Activated naive CD4-positive, alpha-beta T cell treated with anti-CD3 and anti-CD28 coated beads for 36 hours (primary cell): ENCODE results near the gene SH3GL1. TPM values are rescaled to one million over a fixed set of nuclear protein-coding genes. Genes with fewer than 3 reads are reported as not detected.
"Not testable (repeated sequence)": the region's sequence is repeated elsewhere in the genome, so short reads cannot be mapped to it uniquely, and the experiment has no call there.

Experiments
- CTCF ChIA-PET: fragments of 350-600 bp; sonication (Branson Sonifier 250); formaldehyde crosslinking; loops from one replicate; lab custom pipeline; 2021; ENCODE audit warnings: antibody characterized with exemption; lab: Charles Lee
- DNase-seq: peaks from one replicate; pipeline ENCODE4 v3.0.0-alpha.2; 2020
- H3K27ac Mint-ChIP-seq: one replicate; pipeline ENCODE4 v1.8.0; 2021; ENCODE audit warnings: mild to moderate bottlenecking, mixed read lengths
- H3K27me3 Mint-ChIP-seq: one replicate; pipeline ENCODE4 v1.8.0; 2021; ENCODE audit warnings: low read depth, mixed read lengths
- H3K36me3 Mint-ChIP-seq: one replicate; pipeline ENCODE4 v1.8.0; 2021; ENCODE audit warnings: low read depth, mixed read lengths
- H3K4me1 Mint-ChIP-seq: one replicate; pipeline ENCODE4 v1.8.0; 2021; ENCODE audit warnings: low read depth, mixed read lengths
- H3K4me3 Mint-ChIP-seq: one replicate; pipeline ENCODE4 v1.8.0; 2021; ENCODE audit warnings: mild to moderate bottlenecking, moderate library complexity, mixed read lengths
- H3K9me3 Mint-ChIP-seq: one replicate; pipeline ENCODE4 v1.8.0; 2021; ENCODE audit warnings: mixed read lengths
- intact Hi-C: fragments of 100-400 bp; cut with micrococcal nuclease; formaldehyde crosslinking; loops from one replicate; pipeline ENCODE4 v1.15.1; 2023
- total RNA-seq, 2 experiments: library from RNA; stranded (reverse); gene quantifications; one replicate each; pipeline ENCODE4 v1.2.3, GENCODE V29; 2021

The SH3GL1 gene
- total RNA-seq, 2 experiments from 2014 or later, result 31.7 to 32.1 TPM

DNA sequence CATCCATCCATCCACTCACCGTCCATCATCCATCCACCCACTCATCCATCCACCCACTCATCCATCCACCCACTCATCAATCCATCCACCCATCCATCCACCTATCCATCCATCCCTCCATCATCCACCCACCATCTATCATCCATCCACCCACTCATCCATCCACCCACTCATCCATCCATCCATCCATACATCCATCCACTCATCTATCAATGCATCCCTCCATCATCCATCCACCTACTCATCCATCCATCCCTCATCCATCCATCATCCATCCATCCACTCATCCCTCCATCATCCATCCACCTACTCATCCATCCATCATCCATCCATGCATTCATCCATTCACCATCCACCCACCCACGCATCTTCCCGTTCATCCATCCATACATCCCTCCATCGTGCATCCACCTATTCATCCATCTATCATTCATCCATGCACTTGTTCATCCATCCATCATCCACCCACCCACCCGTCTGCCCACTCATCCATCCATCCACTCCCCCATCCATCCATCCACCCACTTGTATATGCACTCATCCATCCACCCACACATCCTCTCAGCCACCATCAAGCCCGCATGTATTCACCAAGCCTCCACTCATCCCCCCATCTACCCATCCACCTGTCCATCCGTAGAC lies 65.3 kb downstream of the SH3GL1 start:
- H3K4me3 Mint-ChIP-seq, result no peak overlapping the region
- H3K9me3 Mint-ChIP-seq, result no peaks in the 10 kb centered on the region
- DNase-seq, result no peak
- H3K4me1 Mint-ChIP-seq, result peaks cover 16% of the 10 kb centered on the region
- H3K27ac Mint-ChIP-seq, result no peak overlapping the region
- peaks cover 21% of the 10 kb centered on the region for H3K36me3 Mint-ChIP-seq
- intact Hi-C loops, result no loop called here
- CTCF ChIA-PET, result no interaction called here
- no peaks in the 10 kb centered on the region for H3K27me3 Mint-ChIP-seq

DNA sequence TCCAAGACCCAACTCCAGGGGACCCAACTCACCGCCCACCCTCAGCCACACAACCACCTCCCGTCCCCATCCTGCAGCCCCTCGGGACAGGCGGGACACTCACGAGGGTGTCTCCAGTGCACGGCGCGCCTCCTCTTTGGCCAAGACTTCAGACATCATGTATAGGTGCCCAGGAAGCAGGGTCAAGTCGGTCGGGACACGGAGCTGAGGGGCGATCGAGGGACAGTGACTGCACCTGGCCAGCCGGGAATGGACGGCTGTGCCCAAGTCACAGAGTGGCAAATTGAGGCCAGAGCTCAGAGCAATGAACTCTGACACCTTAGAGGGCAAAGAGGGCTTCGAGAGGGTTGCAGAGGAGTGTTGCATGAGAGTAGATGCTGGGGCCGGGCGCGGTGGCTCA lies 70.5 kb downstream of the SH3GL1 start:
- intact Hi-C loops, result loop anchor here (2.0 kb wide), 1 partner anchor 27 kb away; the partner anchor contains the start of gene TMIGD2
- DNase-seq, result no peak
- H3K4me1 Mint-ChIP-seq, result peaks cover 27% of the 10 kb centered on the region
- no peak overlapping the region for H3K27ac Mint-ChIP-seq
- CTCF ChIA-PET, result no interaction called here
- peaks cover 16% of the 10 kb centered on the region for H3K36me3 Mint-ChIP-seq
- H3K4me3 Mint-ChIP-seq, result peak overlapping the region; percentile 87
- H3K9me3 Mint-ChIP-seq, result no peaks in the 10 kb centered on the region
- H3K27me3 Mint-ChIP-seq, result no peaks in the 10 kb centered on the region

DNA sequence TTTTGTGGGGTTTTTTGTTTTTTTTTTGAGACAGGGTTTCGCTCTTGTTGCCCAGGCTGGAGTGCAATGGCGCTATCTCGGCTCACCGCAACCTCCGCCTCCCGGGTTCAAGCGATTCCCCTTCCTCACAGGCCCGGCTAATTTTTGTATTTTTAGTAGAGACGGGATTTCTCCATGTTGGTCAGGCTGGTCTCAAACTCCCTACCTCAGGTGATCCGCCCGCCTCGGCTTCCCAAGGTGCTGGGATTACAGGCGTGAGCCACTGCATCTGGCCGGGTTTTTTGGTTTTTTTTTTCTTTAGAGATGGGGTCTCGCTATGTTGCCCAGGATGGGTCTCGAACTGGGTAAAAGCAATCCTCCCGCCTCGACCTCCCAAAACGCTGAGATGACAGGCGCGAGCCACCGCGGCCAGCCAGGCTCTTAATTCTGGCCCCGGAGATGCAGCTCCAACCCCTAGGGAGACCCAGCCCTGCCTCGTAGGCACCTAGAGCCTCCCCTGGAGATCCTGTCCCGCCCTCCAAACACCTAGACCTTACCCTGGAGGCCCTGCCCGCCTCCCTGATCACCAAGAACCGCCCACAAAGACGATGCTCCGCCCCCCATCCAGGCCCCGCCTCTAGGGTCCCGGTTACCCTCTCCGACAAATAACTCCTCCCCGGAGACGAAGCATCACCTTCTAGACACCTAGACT lies 71.2 kb downstream of the SH3GL1 start:
- peaks cover 27% of the 10 kb centered on the region for H3K4me1 Mint-ChIP-seq
- CTCF ChIA-PET, result interaction anchor here (0.9 kb wide), 1 partner anchor 10 kb away, joined by 3 read pairs; no protein-coding TSS in a partner anchor
- H3K4me3 Mint-ChIP-seq, result peak overlapping the region; percentile 87
- not testable (repeated sequence) for H3K36me3 Mint-ChIP-seq, H3K9me3 Mint-ChIP-seq, H3K27me3 Mint-ChIP-seq
- intact Hi-C loops, result loop anchor here (1.0 to 2.0 kb wide), 4 partner anchors 13 to 82 kb away; partner anchors contain the start of genes CHAF1A, TMIGD2 and YJU2
- DNase-seq, result peak; percentile 52
- peak overlapping the region; percentile 84 for H3K27ac Mint-ChIP-seq

DNA sequence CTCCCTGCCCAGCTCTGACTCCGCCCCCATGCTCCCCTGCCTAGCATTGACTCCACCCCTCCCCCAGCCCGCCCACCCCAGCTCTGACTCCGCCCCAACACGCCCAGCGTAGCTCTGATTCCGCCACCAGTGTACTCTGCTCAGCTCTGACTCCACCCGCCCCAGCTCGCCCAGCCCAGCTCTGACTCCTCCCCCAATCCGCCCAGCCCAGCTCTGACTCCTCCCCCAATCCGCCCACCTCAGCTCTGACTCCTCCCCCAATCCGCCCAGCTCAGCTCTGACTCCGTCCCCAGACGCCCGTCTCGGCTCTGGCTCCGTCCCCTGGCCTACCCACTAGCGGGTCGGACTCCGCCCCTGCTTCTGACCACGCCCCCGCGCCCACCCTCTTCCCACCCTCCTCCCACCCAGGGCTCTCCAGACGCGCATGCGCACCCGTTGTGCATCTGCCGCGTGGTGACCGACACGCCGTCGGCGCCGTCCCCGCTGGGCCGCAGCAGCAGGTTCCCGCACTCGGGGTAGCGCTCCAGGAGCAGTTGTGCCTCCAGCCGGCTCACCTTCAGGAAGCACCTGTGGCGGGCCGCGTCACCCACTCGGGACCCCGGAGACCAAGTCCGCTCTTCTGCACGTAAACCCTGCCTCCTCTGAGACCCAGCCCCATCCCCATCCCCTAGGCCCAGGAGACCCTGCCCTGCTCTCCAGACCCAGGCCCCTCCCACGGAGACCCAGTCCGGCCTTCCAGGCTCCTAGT lies 71.9 kb downstream of the SH3GL1 start:
- CTCF ChIA-PET, result interaction anchor here (0.8 to 1.0 kb wide), 3 partner anchors 9 to 61 kb away, joined by 3 to 5 read pairs (median 3); partner anchors contain the start of gene MPND
- DNase-seq, result peak; percentile 97
- Mint-ChIP-seq H3K9me3 (no peaks in the 10 kb centered on the region), H3K27ac (peak overlapping the region; percentile 84), H3K27me3 (no peaks in the 10 kb centered on the region), H3K4me1 (peaks cover 27% of the 10 kb centered on the region), H3K36me3 (peaks cover 6% of the 10 kb centered on the region), H3K4me3 (peak overlapping the region; percentile 87)
- intact Hi-C loops, result loop anchor here (1.0 to 2.0 kb wide), 4 partner anchors 14 to 81 kb away; partner anchors contain the start of genes CHAF1A, TMIGD2 and YJU2

DNA sequence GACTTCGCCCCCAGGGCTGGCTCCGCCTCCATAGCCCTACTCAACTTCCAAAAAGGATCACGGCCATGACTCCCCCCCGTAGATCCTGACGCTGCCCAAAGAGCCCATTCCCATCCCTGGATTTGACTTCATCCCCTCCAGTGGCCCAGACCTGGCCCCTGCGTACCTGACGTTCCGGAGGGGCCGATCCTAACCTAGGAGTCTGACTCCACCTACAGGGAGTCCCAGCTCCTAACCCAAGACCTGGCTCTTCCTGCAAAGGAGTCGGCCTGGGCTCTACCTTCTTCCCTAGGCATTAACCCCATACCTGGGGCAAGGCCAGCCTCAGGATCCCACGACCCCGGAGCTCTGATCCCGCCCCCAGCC lies 72.5 kb downstream of the SH3GL1 start:
- Mint-ChIP-seq H3K4me3 (peak overlapping the region; percentile 87), H3K27me3 (no peaks in the 10 kb centered on the region), H3K4me1 (peaks cover 27% of the 10 kb centered on the region), H3K27ac (no peak overlapping the region), H3K36me3 (peaks cover 6% of the 10 kb centered on the region), H3K9me3 (no peaks in the 10 kb centered on the region)
- CTCF ChIA-PET, result interaction anchor here (0.8 to 1.0 kb wide), 3 partner anchors 9 to 61 kb away, joined by 3 to 5 read pairs (median 3); partner anchors contain the start of gene MPND
- intact Hi-C loops, result loop anchor here (1.0 to 2.0 kb wide), 4 partner anchors 14 to 81 kb away; partner anchors contain the start of genes CHAF1A, TMIGD2 and YJU2
- DNase-seq, result no peak

DNA sequence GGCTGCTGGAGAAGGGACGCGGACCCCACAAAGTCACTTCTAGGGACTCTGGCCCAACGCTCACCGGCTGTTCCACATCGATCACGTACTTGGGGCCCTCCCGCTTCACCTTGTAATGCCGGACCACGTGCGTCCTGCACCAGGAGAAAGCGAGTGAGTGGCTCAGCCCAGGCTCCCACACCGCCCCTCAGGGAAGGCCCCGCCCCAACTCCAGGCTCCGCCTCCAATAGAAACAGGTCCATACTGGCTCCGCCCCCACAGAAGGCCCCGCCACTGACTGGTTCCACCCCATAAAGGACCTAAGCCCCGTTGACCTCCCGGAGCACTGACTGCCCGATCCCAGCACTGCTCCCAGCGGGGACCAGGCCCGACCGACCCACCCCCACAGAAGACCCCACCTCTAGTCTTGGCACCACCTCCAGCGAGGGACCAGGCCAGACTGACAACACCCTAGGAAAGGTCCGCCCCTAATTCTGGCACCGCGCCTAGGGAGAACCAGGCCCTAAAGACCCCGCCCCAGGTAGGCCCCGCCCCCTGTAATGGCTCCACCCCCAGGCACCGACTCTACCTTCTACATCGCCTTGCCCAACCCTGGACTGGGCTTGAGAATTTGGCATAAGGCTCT lies 73.0 kb downstream of the SH3GL1 start:
- DNase-seq, result peak; percentile 89
- Mint-ChIP-seq H3K27ac (no peak overlapping the region), H3K4me3 (peak overlapping the region; percentile 87), H3K36me3 (peaks cover 6% of the 10 kb centered on the region), H3K4me1 (peaks cover 27% of the 10 kb centered on the region), H3K9me3 (no peaks in the 10 kb centered on the region), H3K27me3 (no peaks in the 10 kb centered on the region)
- intact Hi-C loops, result no loop called here
- CTCF ChIA-PET, result interaction anchor here (1.0 kb wide), 1 partner anchor 60 kb away, joined by 5 read pairs; no protein-coding TSS in a partner anchor

DNA sequence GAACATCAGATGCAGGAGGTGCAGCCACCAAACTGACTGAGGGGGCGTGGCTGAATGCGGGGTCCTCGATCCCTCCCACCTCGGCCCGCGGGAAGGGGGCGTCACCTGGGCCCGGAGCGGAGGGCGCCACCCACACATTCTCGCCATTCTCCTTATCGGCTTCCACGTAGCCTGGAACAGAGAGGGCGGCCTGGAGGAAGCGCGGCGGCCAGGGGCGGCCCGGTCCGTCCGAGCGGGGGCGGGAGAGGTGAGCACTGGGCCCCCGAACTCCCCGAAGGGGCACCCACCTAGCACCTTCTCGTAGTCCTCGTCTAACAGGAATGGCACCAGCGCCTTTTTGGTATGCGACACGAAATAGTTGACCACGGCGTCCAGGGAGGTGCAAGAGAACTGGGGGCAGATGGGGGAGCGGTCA lies 73.5 kb downstream of the SH3GL1 start:
- peaks cover 27% of the 10 kb centered on the region for H3K4me1 Mint-ChIP-seq
- peaks cover 5% of the 10 kb centered on the region for H3K36me3 Mint-ChIP-seq
- peak overlapping the region; percentile 87 for H3K4me3 Mint-ChIP-seq
- CTCF ChIA-PET, result no interaction called here
- no peaks in the 10 kb centered on the region for H3K27me3 Mint-ChIP-seq
- intact Hi-C loops, result no loop called here
- H3K9me3 Mint-ChIP-seq, result no peaks in the 10 kb centered on the region
- no peak overlapping the region for H3K27ac Mint-ChIP-seq
- DNase-seq, result no peak

DNA sequence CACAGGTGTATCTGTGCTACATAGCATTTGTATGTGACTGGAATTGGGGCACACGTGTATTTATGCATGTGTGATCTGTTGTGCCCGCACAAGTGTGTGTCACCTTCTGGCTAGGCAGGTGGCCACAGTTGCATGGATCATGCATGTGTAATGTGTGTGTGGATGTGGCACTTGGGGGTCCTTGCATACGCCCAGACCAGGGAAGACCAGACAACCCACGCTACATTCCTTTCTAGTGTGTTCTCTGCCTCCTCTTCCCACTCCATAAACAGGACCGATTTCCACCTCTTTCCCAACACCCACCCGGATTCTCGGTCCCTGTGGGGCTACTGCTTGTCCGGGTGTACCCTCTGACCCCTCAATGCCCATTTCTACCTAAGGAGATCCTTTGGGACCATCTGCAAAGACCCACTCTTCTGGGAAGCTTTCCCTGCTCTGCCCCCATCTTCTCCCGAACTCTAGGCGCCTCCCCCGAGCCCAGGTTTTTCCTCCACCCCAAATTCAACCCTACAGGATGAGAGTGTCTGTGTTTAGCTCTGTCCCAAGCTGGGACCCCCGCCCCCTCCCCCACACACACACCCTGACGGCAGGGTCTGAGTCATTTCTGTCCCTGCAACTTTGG lies 74.0 kb downstream of the SH3GL1 start:
- peaks cover 4% of the 10 kb centered on the region for H3K36me3 Mint-ChIP-seq
- peak overlapping the region; percentile 5 for H3K4me3 Mint-ChIP-seq
- CTCF ChIA-PET, result no interaction called here
- intact Hi-C loops, result no loop called here
- H3K9me3 Mint-ChIP-seq, result no peaks in the 10 kb centered on the region
- H3K27ac Mint-ChIP-seq, result no peak overlapping the region
- no peaks in the 10 kb centered on the region for H3K27me3 Mint-ChIP-seq
- DNase-seq, result no peak
- H3K4me1 Mint-ChIP-seq, result peaks cover 27% of the 10 kb centered on the region

DNA sequence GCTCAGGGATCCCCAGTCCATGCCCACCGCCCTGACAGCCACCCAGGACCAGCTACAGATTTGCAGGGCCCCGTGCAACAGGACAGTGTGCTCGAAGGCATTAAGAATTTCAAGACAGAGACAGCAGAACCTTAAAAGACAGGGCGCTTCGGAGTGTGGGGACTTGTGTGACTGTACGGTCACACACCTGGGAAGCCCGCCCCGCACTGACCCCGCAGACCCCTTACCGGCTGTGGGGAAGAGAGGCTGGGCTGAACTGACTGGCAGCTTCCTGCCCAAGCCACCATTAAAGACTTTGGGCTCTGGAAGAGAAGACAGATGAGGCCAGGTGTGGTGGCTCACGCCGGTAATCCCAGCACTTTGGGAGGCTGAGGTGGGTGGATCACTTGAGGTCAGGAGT lies 76.1 kb downstream of the SH3GL1 start:
- no peak for DNase-seq
- H3K9me3 Mint-ChIP-seq, result peaks cover 2% of the 10 kb centered on the region
- no peak overlapping the region for H3K4me3 Mint-ChIP-seq
- peaks cover 20% of the 10 kb centered on the region for H3K4me1 Mint-ChIP-seq
- H3K27ac Mint-ChIP-seq, result no peak overlapping the region
- no peaks in the 10 kb centered on the region for H3K27me3 Mint-ChIP-seq
- CTCF ChIA-PET, result interaction anchor here (1.3 to 6.0 kb wide), 3 partner anchors 19 to 57 kb away, joined by 4 to 29 read pairs (median 15); partner anchors contain the start of gene MPND
- peaks cover 2% of the 10 kb centered on the region for H3K36me3 Mint-ChIP-seq
- intact Hi-C loops, result no loop called here

DNA sequence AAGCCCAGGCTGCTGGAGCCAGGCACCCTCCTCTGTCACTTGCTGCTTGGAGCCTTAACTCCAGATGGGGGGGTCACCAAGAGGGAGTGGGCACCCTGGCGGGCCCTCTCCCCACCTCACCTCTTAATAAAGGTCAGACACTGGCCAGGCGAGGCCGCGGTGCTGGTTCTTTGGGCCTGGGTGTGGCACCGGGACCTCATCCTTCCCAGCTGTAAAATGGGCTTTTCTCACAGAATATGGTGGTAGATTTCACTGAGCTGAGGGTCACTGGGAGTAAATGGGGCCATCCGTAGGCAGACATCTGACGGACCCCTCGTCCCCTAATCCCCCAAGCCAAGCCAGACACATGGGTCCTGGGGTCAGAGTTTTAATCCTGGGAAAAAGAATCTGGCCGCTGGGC lies 76.7 kb downstream of the SH3GL1 start:
- CTCF ChIA-PET, result interaction anchor here (4.9 to 6.0 kb wide), 2 partner anchors 29 to 56 kb away, joined by 15 to 29 read pairs; no protein-coding TSS in a partner anchor
- intact Hi-C loops, result no loop called here
- Mint-ChIP-seq H3K36me3 (peaks cover 4% of the 10 kb centered on the region), H3K9me3 (peaks cover 2% of the 10 kb centered on the region), H3K27ac (no peak overlapping the region), H3K4me3 (no peak overlapping the region), H3K27me3 (no peaks in the 10 kb centered on the region), H3K4me1 (peaks cover 20% of the 10 kb centered on the region)
- no peak for DNase-seq

DNA sequence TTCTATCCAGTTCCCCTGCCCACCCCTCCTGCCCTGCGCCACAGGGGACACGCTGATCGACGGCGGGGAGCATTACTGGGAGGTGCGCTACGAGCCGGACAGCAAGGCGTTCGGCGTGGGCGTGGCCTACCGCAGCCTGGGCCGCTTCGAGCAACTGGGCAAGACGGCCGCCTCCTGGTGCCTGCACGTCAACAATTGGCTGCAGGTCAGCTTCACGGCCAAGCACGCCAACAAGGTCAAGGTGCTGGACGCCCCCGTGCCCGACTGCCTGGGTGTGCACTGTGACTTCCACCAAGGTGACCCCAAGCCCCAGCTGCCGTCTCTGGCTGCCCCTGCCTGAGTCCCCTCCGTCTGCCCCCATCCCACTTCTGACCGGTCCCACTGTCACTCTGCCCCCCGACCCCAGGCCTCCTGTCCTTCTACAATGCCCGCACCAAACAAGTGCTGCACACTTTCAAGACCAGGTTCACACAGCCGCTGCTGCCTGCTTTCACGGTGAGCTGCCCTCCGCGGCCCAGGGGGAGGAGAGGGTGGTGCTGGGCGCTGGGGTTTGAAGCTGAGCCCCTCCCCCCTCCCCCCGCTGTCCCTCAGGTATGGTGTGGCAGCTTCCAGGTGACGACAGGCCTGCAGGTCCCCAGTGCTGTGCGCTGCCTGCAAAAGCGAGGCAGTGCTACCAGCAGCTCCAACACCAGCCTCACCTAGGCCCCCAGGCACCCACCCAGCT lies 77.2 kb downstream of the SH3GL1 start:
- Mint-ChIP-seq H3K4me3 (no peak overlapping the region), H3K27ac (no peak overlapping the region), H3K9me3 (peaks cover 2% of the 10 kb centered on the region), H3K36me3 (peaks cover 4% of the 10 kb centered on the region), H3K4me1 (peaks cover 17% of the 10 kb centered on the region), H3K27me3 (no peaks in the 10 kb centered on the region)
- intact Hi-C loops, result no loop called here
- no peak for DNase-seq
- CTCF ChIA-PET, result interaction anchor here (4.9 to 6.0 kb wide), 2 partner anchors 30 to 55 kb away, joined by 15 to 29 read pairs; no protein-coding TSS in a partner anchor
